Lower leg skin (tissue), 4 donors: ENCODE data around the gene FAM120C. TPM values are rescaled to one million over a fixed set of nuclear protein-coding genes. Genes with fewer than 3 reads are reported as not detected.

Source experiments
- DNase-seq, 2 donors: peaks; one replicate each; pipeline ENCODE4 v3.0.0-alpha.2; 2019; ENCODE audit warnings: low spot score in 2 of 2
- H3K4me3 ChIP-seq: fragments of 200-600 bp; sonication (generic); 2 replicates; pipeline ENCODE4 v1.5.1; 2017; ENCODE audit warnings: mild to moderate bottlenecking, low read depth; ENCODE audit not compliant: poor library complexity, severe bottlenecking
- CTCF ChIP-seq, 3 donors: fragments of 450-650 bp; IDR thresholded peaks; one replicate each; pipeline ENCODE4 v1.5.1; 2016; ENCODE audit warnings: antibody characterized with exemption in 3 of 3, mild to moderate bottlenecking in 3 of 3, moderate library complexity in 2 of 3
- POLR2A ChIP-seq, 2 donors: fragments of 450-650 bp; IDR thresholded peaks; one replicate each; pipeline ENCODE4 v1.6.1; 2016 to 2017; ENCODE audit warnings: antibody characterized with exemption in 2 of 2, mild to moderate bottlenecking in 1 of 2, moderate library complexity in 1 of 2
- WGBS, 2 donors: methylation state at CpG; one replicate each; pipeline ENCODE4 v1.1.5; 2018; 5-methylcytosine and 5-hydroxymethylcytosine counted together
- intact Hi-C: fragments of 100-400 bp; cut with DNase I; formaldehyde crosslinking; loops from one replicate; pipeline ENCODE4 v1.15.0; 2023; ENCODE audit warnings: low total_unique reads
- total RNA-seq, 4 donors: library from RNA; depleted of rRNA; stranded (reverse); fragments of >200 nt; gene quantifications; one replicate each; pipeline ENCODE4 v1.1.0, GENCODE V29; 2016

The FAM120C gene
- 1 to 10 TPM; 6.1 to 9.7 (median 8.2) TPM for total RNA-seq

DNA sequence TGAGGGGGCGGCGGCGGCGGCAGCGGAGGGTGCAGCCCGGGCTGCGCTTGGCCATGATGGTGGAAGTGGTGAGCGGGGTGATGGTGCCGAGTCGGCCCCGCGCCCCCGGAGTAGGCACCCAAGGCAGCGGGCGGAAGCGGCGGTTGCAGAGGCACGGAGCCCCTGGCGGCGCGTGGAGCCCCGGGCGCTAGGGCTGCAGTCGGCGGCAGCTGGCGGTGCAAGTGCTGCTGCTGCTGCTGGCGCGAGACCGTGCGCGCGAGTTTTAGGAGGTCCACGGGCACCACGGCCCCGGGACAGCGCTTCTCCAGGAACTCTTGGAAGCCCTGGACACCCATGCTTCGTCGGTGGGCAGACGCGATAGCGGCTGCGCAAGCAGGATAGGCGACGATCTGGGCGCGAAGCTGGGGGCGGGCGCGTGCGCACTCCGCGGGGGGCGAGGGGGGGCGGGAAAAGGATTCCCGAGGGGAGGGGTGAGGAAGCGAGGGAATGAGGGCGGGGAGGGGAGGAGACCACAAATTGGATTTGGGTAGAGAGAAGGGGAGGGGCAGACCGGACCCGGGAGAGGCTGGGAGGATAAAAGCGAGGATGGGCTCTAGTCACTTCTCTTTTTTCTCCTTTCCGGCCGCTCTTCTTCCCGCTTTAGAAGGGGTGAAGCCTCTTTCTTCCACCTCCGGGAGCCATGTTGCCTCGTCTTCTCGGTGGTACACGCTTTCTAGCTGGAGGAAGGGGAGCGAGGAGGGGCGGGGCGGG lies at the start of gene FAM120C:
FAM120C (minus strand) TSS at position 391 of the 750 bp plus-strand sequence; CDS start at position 335, 56 bp downstream.
- peak; percentile 39 to 89 for DNase-seq
- H3K4me3 ChIP-seq: peak within 1 kb of the TSS; percentile 65
- intact Hi-C loops: no loop called here
- TF ChIP-seq POLR2A (IDR thresholded peaks at IDR 0.05) (no peak), CTCF (IDR thresholded peaks at IDR 0.05) (no peak)
- 2 to 46% methylated on average over 25 to 65 of the region's 70 CpGs for WGBS, 2 donors

DNA sequence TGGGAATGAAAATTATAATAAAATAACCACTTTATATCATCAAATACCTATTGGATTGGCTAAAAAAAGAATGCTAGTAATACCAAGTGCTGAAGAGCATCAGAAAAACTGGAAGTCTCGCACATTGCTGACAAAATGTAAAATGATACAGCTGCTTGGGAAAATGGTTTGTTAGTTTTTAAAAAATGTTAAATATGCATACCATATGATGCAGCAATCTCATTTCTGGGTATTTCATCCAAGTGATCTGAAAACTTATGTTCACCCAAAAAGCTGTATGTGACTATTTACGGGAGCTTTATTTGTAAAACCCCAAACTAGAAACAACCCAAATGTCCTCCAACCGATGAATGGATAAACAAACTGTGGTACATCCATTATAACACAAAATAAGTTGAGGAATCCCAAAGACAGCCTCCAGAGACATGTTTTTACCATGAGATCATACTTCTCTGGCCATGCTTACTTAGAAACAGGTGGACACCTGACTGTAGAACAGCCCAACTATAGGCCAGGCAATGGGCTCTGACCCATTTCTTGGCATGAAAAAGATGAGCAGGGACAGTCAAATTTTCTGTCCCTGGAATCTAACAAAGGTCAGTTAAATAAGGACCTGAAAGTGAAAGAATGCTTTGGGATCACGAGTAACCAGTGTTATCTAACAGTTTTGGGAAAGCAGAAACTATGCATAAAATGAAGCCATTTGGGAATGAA lies 47.5 kb upstream of the FAM120C start:
- DNase-seq: no peak
- WGBS, 2 donors: 78 to 89% methylated on average over 4 of the region's 4 CpGs
- TF ChIP-seq CTCF (IDR thresholded peaks at IDR 0.05) (no peak), POLR2A (IDR thresholded peaks at IDR 0.05) (no peak)
- no peak overlapping the region for H3K4me3 ChIP-seq
- intact Hi-C loops: loop anchor here (1.0 kb wide), 1 partner anchor 22 kb away; no protein-coding TSS in a partner anchor

- DNase-seq: no peak
- WGBS, 2 donors: 80 to 100% methylated on average over 1 to 2 of the region's 2 CpGs
- H3K4me3 ChIP-seq: no peak overlapping the region
- no peak for TF ChIP-seq POLR2A (IDR thresholded peaks at IDR 0.05)
- TF ChIP-seq CTCF (IDR thresholded peaks at IDR 0.05): no peak
- intact Hi-C loops: no loop called here
Measured at GRCh38 chrX:54223581-54223980, 40.5 kb upstream of the FAM120C start.

DNA sequence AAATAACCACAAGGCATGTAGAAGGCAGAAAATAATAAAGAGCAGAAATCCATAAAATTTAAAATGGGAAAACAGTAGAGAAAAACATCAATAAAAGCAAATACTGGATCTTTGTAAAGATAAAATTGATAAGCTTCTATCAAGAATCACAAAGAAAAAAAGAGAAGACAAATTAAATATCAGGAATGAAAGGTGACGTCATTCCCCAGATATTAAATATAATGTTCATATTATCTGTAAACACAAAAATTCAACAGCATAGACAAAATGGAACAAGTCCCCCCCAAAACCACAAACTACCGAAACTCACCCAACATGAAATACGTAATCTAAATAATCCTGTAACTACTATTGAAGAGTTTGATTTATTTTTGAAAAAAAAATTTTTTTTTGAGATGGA lies 30.5 kb upstream of the FAM120C start:
- 92 to 95% methylated on average over 3 of the region's 3 CpGs for WGBS, 2 donors
- intact Hi-C loops: no loop called here
- no peak for DNase-seq

DNA sequence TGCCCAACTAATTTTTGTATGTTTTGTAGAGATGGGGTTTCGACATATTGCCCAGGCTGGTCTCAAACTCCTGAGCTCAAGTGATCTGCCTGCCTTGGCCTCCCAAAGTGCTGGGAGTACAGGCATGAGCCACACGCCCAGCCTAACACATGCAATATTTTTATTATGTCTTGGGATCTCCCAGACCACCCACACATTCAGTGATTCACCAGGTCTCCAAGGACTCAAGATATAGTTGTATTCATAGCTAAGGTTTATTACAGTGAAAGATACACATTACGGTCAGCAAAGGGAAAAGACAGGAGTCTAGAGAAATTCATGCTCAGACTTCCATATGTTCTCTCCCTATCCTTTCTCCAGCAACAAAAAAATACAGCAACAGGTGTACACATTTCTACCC lies 25.5 kb upstream of the FAM120C start:
- no peak for TF ChIP-seq CTCF (IDR thresholded peaks at IDR 0.05)
- no peak for TF ChIP-seq POLR2A (IDR thresholded peaks at IDR 0.05)
- 77 to 81% methylated on average over 3 of the region's 3 CpGs for WGBS, 2 donors
- intact Hi-C loops: loop anchor here (1.0 kb wide), 1 partner anchor 23 kb away; no protein-coding TSS in a partner anchor
- no peak for DNase-seq
- H3K4me3 ChIP-seq: no peak overlapping the region

More for the DNA sequence above, 30.5 kb upstream of the FAM120C start:
- no peak for TF ChIP-seq POLR2A (IDR thresholded peaks at IDR 0.05)
- no peak for TF ChIP-seq CTCF (IDR thresholded peaks at IDR 0.05)
- no peak overlapping the region for H3K4me3 ChIP-seq
